DND-41 (cell line): Measurements from ENCODE around the gene MOV10L1.

Experiments
- EZH2 ChIP-seq: IDR thresholded peaks from 3 replicates; pipeline ENCODE4 v1.6.1; 2012; ENCODE audit warnings: borderline replicate concordance, low read depth, mild to moderate bottlenecking, moderate library complexity, low read length, inconsistent platforms; ENCODE audit not compliant: severe bottlenecking
- TF ChIP-seq, protein P1 (sequence below): IDR thresholded peaks from 2 replicates; pipeline ENCODE4 v1.5.1; 2012; ENCODE audit warnings: borderline replicate concordance, low read length, moderate library complexity, mild to moderate bottlenecking; ENCODE audit not compliant: poor library complexity, severe bottlenecking; ENCODE audit errors: extremely low read depth

DNA sequence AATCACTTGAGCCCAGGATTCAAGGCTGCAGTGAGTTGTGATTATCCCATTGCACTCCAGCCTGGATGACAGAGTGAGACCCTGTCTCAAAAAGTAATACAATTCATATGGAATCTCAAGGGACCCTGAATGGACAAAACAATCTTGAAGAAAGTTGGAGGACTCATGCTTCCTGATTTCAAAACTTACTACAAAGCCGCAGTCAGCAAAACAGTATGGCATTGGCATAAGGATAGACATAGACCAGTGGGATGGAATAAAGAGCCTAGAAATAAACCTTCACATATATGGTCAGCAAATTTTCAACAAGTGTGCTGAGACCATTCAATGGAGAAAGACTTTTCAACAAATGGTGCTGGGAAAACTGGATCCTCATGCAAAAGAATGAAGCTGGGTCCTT lies 113.5 kb downstream of the MOV10L1 start:
- TF ChIP-seq, protein P1, sequence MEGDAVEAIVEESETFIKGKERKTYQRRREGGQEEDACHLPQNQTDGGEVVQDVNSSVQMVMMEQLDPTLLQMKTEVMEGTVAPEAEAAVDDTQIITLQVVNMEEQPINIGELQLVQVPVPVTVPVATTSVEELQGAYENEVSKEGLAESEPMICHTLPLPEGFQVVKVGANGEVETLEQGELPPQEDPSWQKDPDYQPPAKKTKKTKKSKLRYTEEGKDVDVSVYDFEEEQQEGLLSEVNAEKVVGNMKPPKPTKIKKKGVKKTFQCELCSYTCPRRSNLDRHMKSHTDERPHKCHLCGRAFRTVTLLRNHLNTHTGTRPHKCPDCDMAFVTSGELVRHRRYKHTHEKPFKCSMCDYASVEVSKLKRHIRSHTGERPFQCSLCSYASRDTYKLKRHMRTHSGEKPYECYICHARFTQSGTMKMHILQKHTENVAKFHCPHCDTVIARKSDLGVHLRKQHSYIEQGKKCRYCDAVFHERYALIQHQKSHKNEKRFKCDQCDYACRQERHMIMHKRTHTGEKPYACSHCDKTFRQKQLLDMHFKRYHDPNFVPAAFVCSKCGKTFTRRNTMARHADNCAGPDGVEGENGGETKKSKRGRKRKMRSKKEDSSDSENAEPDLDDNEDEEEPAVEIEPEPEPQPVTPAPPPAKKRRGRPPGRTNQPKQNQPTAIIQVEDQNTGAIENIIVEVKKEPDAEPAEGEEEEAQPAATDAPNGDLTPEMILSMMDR = no peak
- TF ChIP-seq EZH2 = no peak
